Aorta (tissue), 5 donors: ENCODE data around the gene CHD6. TPM values are rescaled to one million over a fixed set of nuclear protein-coding genes. Genes with fewer than 3 reads are reported as not detected.

ENCODE experiments used
- ATAC-seq: fragments of 200-7000 bp; cut with Tn5 transposase; one replicate; pipeline ENCODE4 v1.9.1; 2022; ENCODE audit warnings: moderate library complexity; ENCODE audit not compliant: low FRiP score
- DNase-seq, 2 donors: peaks; one replicate each; pipeline ENCODE4 v3.0.0-alpha.2; 2020
- H3K27ac ChIP-seq, 2 donors: one replicate each; pipeline ENCODE4 v1.5.1; 2013; ENCODE audit warnings: low read length in 2 of 2, mild to moderate bottlenecking in 2 of 2, moderate library complexity in 2 of 2, control low read depth in 1 of 2, inconsistent platforms in 1 of 2, low read depth in 1 of 2
- H3K27me3 ChIP-seq, 2 donors: one replicate each; pipeline ENCODE4 v1.6.1; 2013; ENCODE audit warnings: control low read depth in 1 of 2, low read length in 1 of 2, mild to moderate bottlenecking in 1 of 2, moderate library complexity in 1 of 2; ENCODE audit not compliant: insufficient read depth in 2 of 2, control insufficient read depth in 1 of 2
- H3K36me3 ChIP-seq, 2 donors: one replicate each; pipeline ENCODE4 v1.6.1; 2013; ENCODE audit warnings: control low read depth in 1 of 2, low read length in 1 of 2, mild to moderate bottlenecking in 1 of 2; ENCODE audit not compliant: insufficient read depth in 2 of 2, control insufficient read depth in 1 of 2
- H3K4me1 ChIP-seq, 2 donors: one replicate each; pipeline ENCODE4 v1.6.1; 2013; ENCODE audit warnings: low read length in 2 of 2, control low read depth in 1 of 2, mild to moderate bottlenecking in 1 of 2, moderate library complexity in 1 of 2; ENCODE audit not compliant: insufficient read depth in 2 of 2, control insufficient read depth in 1 of 2
- H3K4me3 ChIP-seq, 2 donors: one replicate each; pipeline ENCODE4 v1.5.1; 2013; ENCODE audit warnings: low read length in 2 of 2, control low read depth in 1 of 2, mild to moderate bottlenecking in 1 of 2
- H3K9me3 ChIP-seq: one replicate; pipeline ENCODE4 v1.6.1; 2013; ENCODE audit warnings: mild to moderate bottlenecking, low read length; ENCODE audit not compliant: control insufficient read depth
- WGBS, 2 donors: extraction: QIAGEN DNeasy Blood & Tissue Kit; methylation state at CpG; one replicate each; pipeline ENCODE4 v1.1.7; 2013; 5-methylcytosine and 5-hydroxymethylcytosine counted together
- intact Hi-C, 2 donors: fragments of 100-400 bp; cut with DNase I; formaldehyde crosslinking; loops; one replicate each; pipeline versions ENCODE4 v1.14.2 to v1.15.0; 2022
- polyA plus RNA-seq, 2 donors: library from polyadenylated mRNA; stranded (reverse); fragments of 200-250 nt; gene quantifications; one replicate each; pipeline ENCODE4 v1.2.3, GENCODE V29; 2013
- total RNA-seq, 2 donors: library from RNA; stranded (reverse); fragmentation: NEBNext Ultra II Directional; extraction: Animal tissue kit (Norgen Biotek cat#: 25700); gene quantifications; one replicate each; pipeline ENCODE4 v1.2.1, GENCODE V29; 2021
- donor health status: healthy with polysubstance abuse.
- donor health status: Bipolar disorder and iron deficiency.
- donor health status: DM: no; HTN: no; CAD: no.
- donor health status: DM: no; HTN: no; CAD: no.
- donor health status: DM: yes; HTN: yes; CAD: no.

Gene CHD6
- total and polyA plus RNA-seq, 4 donors: 3.3 to 126 (median 69.1) TPM

DNA sequence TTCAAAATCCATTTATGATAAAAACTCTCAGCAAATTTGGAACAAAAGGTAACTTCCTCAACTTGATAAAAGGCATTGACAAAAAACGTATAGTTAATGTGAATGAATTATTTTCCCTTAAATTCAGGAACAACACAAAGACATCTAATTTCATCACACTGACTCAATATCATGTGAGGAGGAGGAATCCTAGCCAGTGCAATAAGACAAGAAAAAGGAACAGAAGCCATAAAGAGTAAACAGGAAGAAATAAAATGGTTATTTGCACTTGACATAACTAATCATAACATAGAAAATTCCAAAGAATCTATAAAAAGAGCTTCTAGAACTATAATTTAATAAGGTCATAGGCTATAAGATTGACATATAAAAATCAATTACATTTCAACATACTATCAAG, 31.4 kb downstream of the CHD6 start:
- 85 to 87% methylated on average over 1 of the region's 1 CpG for WGBS, 2 donors

DNA sequence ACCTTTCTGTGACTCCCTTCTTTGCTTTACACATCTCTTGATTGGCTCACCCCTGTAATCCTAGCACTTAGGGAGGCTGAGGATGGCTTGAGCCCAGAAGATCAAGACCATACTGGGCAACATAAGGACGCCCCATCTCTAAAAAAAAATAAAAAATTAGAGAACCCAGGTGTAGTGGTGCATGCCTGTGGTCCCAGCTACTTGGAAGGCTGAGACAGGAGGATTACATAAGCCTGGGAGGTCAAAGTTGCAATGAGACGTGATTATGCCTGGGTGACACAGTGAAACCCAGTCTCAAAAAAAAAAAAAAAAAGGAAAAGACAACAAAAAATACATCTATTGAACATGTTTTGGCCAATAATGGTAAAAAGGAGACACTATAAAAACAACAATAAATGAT, 37.8 kb downstream of the CHD6 start:
- ATAC-seq: no peak
- Histone ChIP-seq H3K4me3 (no peak overlapping the region), H3K36me3 (no peaks in the 10 kb centered on the region), H3K27ac (no peak overlapping the region), H3K9me3 (no peaks in the 10 kb centered on the region), H3K27me3 (no peaks in the 10 kb centered on the region), H3K4me1 (no peaks in the 10 kb centered on the region)
- intact Hi-C loops: no loop called here
- 80 to 87% methylated on average over 2 of the region's 2 CpGs for WGBS, 2 donors
- no peak for DNase-seq

More for the DNA sequence above, 31.4 kb downstream of the CHD6 start:
- ATAC-seq (no peak), DNase-seq (no peak)
- no peak overlapping the region for H3K27ac ChIP-seq
- H3K4me1 ChIP-seq: no peaks in the 10 kb centered on the region
- H3K27me3 ChIP-seq: no peaks in the 10 kb centered on the region
- H3K4me3 ChIP-seq: no peak overlapping the region
- no peaks in the 10 kb centered on the region for H3K36me3 ChIP-seq
- no peaks in the 10 kb centered on the region for H3K9me3 ChIP-seq
- intact Hi-C loops: no loop called here

DNA sequence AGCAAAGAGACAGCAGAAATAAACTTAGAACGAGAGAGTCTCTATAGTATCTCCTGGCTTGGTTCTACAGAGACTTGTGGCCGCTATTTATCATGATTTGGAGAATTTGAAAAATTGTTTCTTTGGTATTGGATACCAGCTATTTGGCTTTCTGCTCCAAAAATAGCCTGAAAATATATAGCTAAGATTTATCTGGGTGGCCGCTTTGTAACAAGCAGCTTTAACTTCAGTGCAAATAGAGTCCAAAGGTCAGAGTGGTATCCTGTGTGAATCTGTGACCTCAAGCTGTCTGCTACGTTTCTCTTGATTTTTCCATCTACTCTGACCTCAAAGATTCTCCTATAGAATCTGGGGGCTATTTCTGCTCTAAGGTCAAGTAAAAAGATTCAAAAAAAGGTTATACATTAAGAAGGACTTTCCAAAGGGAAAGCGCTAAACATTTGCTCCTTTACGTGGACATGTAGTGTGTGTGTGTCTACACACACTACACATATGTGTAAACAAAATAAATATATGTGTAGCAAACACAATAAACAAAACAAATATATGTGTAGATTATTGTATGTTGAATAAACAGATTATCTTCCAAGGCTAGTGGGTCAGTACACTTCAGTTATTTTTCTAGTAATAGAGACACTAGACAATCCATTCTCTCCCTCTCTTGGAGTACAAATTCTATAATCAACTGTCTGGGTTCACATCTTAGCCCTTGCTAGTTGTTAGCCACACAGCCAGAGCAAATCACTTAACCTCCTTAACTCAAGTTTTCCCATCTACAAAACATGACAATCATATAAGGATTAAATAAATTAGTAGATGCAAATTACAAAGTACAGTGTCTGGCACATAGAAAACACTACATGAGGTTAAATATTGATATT, 40.8 kb downstream of the CHD6 start:
- Histone ChIP-seq H3K9me3 (no peaks in the 10 kb centered on the region), H3K27me3 (no peaks in the 10 kb centered on the region), H3K27ac (no peak overlapping the region), H3K4me3 (no peak overlapping the region), H3K4me1 (no peaks in the 10 kb centered on the region), H3K36me3 (no peaks in the 10 kb centered on the region)
- intact Hi-C loops: no loop called here
- ATAC-seq: no peak
- 76% methylated on average over 6 of the region's 6 CpGs for WGBS, 2 donors
- DNase-seq: no peak

DNA sequence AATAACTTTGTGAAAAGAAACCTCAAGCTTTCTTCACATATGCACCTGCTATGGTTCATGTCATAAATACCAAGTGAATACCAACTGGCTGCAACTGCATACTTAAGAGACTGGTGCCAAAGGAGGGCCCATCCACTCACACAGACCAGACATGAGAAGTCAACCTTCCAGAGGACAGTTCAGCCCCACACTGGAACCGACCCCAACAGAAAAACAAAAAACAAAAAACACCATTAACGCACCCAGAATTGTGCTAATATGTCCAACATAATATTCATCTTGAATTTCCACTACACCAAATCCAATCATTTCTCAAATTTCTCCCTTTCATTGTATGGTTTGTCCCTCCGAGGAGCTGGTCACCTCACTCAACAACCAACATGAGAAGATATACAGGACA, 42.8 kb downstream of the CHD6 start:
- WGBS, 2 donors: 95 to 96% methylated on average over 3 of the region's 3 CpGs
- peaks cover 2 to 5% of the 10 kb centered on the region in 2 donors for H3K4me1 ChIP-seq

DNA sequence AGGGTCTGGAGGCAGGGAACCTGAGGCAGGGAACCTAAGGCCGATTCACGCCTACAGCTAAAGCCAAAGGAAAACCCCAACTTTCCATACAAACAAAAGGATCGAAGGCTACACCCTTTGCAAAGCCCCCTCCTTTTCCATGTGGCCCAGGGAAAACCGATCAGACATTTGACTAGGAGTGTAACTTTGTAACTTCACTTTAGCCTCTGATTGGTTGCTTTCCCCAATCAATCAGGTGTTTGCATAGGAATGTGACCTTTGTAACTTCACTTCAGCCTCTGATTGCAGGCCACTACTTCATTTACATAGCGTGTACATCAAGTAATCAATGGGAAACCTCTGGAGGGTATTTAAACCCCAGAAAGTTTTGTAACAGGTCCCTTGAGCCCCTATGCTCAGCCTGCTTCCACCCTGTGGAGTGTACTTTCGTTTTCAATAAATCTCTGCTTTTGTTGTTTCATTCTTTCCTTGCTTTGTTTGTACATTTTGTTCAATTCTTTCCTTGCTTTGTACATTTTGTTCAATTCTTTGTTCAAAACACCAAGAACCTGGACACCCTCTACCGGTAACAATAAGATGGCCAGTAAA, 43.3 kb downstream of the CHD6 start:
- Histone ChIP-seq H3K36me3 (no peaks in the 10 kb centered on the region), H3K27me3 (no peaks in the 10 kb centered on the region), H3K9me3 (no peaks in the 10 kb centered on the region), H3K4me1 (peaks cover 2 to 6% of the 10 kb centered on the region in 2 donors), H3K4me3 (no peak overlapping the region), H3K27ac (no peak overlapping the region)
- ATAC-seq (no peak), DNase-seq (no peak)
- intact Hi-C loops: no loop called here
- WGBS, 2 donors: 88 to 89% methylated on average over 7 of the region's 7 CpGs

More for the DNA sequence above, 42.8 kb downstream of the CHD6 start:
- intact Hi-C loops: no loop called here
- no peaks in the 10 kb centered on the region for H3K36me3 ChIP-seq
- no peak for DNase-seq
- no peak overlapping the region for H3K27ac ChIP-seq
- no peak for ATAC-seq
- no peaks in the 10 kb centered on the region for H3K9me3 ChIP-seq
- no peaks in the 10 kb centered on the region for H3K27me3 ChIP-seq
- no peak overlapping the region for H3K4me3 ChIP-seq

DNA sequence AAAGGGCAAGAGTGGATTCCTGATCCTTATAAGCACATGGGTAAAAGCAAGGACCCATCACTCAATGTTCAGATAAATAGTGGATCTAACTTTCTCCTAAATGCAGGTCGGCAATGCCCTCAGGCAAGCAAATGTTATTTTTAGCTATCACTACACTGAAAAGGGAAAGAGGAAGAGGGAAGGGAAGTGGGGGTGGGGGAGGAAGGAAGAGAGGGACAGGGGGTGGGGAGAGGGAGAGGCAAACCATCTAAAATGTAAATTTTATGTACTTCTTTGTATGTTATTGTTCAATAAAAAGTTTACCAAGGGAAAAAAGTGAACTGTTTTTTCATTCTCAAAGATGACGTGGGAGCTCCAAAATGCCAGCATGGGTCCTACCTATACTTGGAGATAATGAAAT, 44.2 kb downstream of the CHD6 start:
- Histone ChIP-seq H3K4me3 (no peak overlapping the region), H3K36me3 (no peaks in the 10 kb centered on the region), H3K4me1 (peaks cover 4 to 9% of the 10 kb centered on the region in 2 donors), H3K27me3 (no peaks in the 10 kb centered on the region), H3K27ac (no peak overlapping the region), H3K9me3 (no peaks in the 10 kb centered on the region)
- DNase-seq (no peak), ATAC-seq (no peak)
- intact Hi-C loops: no loop called here
- WGBS, 2 donors: 28 to 44% methylated on average over 2 of the region's 2 CpGs

DNA sequence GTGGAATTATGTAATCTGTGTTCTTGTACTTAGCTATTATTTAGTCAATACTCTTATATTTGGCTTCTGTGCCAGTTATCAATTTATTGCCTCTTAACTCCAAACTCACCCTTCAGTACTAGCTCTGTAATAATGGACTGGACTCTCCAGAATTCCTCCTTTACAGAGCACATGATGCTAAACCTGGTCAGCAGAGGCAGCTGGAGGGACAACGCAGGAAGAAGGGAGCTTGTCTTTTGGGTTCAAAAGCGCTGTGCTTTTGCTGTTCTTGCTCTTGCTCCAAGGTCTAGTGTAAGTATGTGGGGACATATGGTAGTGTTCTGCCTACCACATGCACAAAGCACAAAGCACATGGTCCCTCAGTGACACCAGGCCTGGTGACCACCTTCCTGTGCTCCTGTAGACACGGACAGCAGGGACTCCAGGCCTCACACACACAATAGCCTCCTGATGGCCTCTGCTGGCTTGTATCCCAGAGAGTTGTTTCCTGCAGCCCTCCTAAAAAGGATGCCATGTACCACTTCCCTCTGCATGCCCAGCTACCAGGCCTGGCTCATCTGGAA, 46.1 kb downstream of the CHD6 start:
- Histone ChIP-seq H3K4me3 (no peak overlapping the region), H3K9me3 (no peaks in the 10 kb centered on the region), H3K4me1 (peaks cover 5 to 15% of the 10 kb centered on the region in 2 donors), H3K36me3 (no peaks in the 10 kb centered on the region), H3K27me3 (no peaks in the 10 kb centered on the region), H3K27ac (no peak overlapping the region)
- ATAC-seq: peak; percentile 36
- intact Hi-C loops: no loop called here
- no peak for DNase-seq
- WGBS, 2 donors: 91 to 93% methylated on average over 3 of the region's 3 CpGs

DNA sequence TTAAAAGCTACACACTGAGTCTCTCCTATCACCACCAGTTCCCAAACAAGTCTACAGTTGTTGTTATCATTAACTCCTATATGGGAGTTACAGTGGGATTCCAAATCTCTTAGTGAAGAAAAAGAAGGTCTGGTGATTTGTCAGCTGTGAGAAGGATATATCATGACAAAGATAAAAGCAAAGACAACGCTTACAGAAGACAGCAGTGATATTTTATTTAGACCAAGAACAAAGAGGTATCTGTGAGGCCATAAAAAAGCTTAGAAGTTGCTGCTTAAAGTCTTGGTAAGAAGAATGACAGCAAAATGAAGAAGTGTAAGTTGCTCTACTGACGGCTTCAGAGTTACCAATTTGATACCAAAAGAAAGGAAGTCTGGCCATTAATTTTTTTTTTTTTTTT, 47.2 kb downstream of the CHD6 start:
- DNase-seq: no peak
- intact Hi-C loops: no loop called here
- ATAC-seq: no peak
- no peaks in the 10 kb centered on the region for H3K36me3 ChIP-seq
- no peaks in the 10 kb centered on the region for H3K9me3 ChIP-seq
- H3K4me1 ChIP-seq: peaks cover 5 to 15% of the 10 kb centered on the region in 2 donors
- 78 to 84% methylated on average over 2 of the region's 2 CpGs for WGBS, 2 donors
- H3K27me3 ChIP-seq: no peaks in the 10 kb centered on the region
- H3K27ac ChIP-seq: no peak overlapping the region
- H3K4me3 ChIP-seq: no peak overlapping the region

DNA sequence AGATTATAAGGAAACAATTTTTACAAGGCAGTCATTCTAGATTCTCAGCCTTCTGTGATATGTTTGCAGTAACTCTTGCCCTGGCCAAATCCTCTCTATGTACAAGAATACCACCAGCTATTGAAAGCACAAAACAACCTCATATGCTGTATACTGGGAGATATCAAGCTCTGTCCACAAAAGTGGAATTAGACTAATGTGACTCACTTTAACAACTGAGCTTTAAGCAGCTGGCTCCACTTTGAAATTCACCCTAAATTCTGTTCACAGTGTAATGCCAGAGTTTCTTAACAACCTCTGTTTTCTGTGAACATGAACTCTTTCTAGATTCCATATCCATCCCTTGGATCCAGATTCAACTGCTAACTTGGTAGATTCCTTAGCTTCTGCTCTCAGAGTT, 47.6 kb downstream of the CHD6 start:
- Histone ChIP-seq H3K27ac (no peak overlapping the region), H3K27me3 (no peaks in the 10 kb centered on the region), H3K9me3 (no peaks in the 10 kb centered on the region), H3K36me3 (no peaks in the 10 kb centered on the region), H3K4me1 (peaks cover 5 to 15% of the 10 kb centered on the region in 2 donors), H3K4me3 (no peak overlapping the region)
- no peak for DNase-seq
- intact Hi-C loops: no loop called here
- no peak for ATAC-seq
